Panc1 (cell line): Measurements from ENCODE around the gene KXD1. TPM values are rescaled to one million over a fixed set of nuclear protein-coding genes. Genes with fewer than 3 reads are reported as not detected.

Source experiments
- ATAC-seq: fragments of 200-7000 bp; cut with Tn5 transposase; 2 replicates; pipeline ENCODE4 v1.9.1; 2020; ENCODE audit warnings: mild to moderate bottlenecking, moderate library complexity
- BruUV-seq: library from RNA; stranded (reverse); fragments of 400-500 nt; replicated peaks from 2 replicates; lab custom pipeline; 2021; lab: Mats Ljungman, UMichigan
- CTCF ChIA-PET: fragments of 300-600 bp; sonication (Branson Sonifier 250); formaldehyde crosslinking; loops from one replicate; lab custom pipeline; 2022; ENCODE audit warnings: antibody characterized with exemption; lab: Charles Lee
- POLR2A ChIA-PET: fragments of 300-600 bp; sonication (Branson Sonifier 250); formaldehyde crosslinking; loops from one replicate; lab custom pipeline; 2022; ENCODE audit warnings: antibody characterized with exemption; lab: Charles Lee
- DNase-seq: peaks from one replicate; pipeline ENCODE4 v3.0.0-alpha.2; 2010; ENCODE audit warnings: low read depth, low spot score
- H3K27ac ChIP-seq: 2 replicates; pipeline ENCODE4 v1.5.1; 2011; ENCODE audit warnings: mild to moderate bottlenecking, low read length, inconsistent platforms
- H3K27me3 ChIP-seq: fragments of 200-500 bp; sonication (Bioruptor generic); 2 replicates; pipeline ENCODE4 v1.6.0; 2014; ENCODE audit warnings: low read length, inconsistent platforms; ENCODE audit not compliant: control insufficient read depth, insufficient read depth
- H3K36me3 ChIP-seq: fragments of 200-500 bp; sonication (Bioruptor generic); 2 replicates; pipeline ENCODE4 v1.5.1; 2014; ENCODE audit warnings: inconsistent platforms, mild to moderate bottlenecking, low read length, moderate library complexity; ENCODE audit not compliant: control insufficient read depth, insufficient read depth
- H3K4me1 ChIP-seq: 2 replicates; pipeline ENCODE4 v1.5.1; 2011; ENCODE audit warnings: inconsistent platforms, mild to moderate bottlenecking, low read length, moderate library complexity; ENCODE audit not compliant: control insufficient read depth, insufficient read depth
- H3K4me3 ChIP-seq, 2 experiments: 2 replicates each; pipeline ENCODE4 v1.5.1; 2011 to 2012; ENCODE audit warnings: low read depth in 2 of 2, low read length in 2 of 2, mild to moderate bottlenecking in 2 of 2, inconsistent platforms in 1 of 2, moderate library complexity in 1 of 2
- H3K9me3 ChIP-seq: fragments of 200-500 bp; sonication (Bioruptor generic); 2 replicates; pipeline ENCODE4 v1.5.1; 2014; ENCODE audit warnings: low read depth, mild to moderate bottlenecking, inconsistent platforms, low read length, moderate library complexity; ENCODE audit not compliant: control insufficient read depth, insufficient read depth
- CTCF ChIP-seq: fragments of 450-650 bp; IDR thresholded peaks from 2 replicates; pipeline ENCODE4 v1.5.1; 2017; ENCODE audit warnings: mild to moderate bottlenecking
- POLR2AphosphoS5 ChIP-seq: IDR thresholded peaks from 2 replicates; pipeline ENCODE4 v1.6.1; 2012; ENCODE audit warnings: mild to moderate bottlenecking, low read depth, low read length, moderate library complexity
- REST ChIP-seq, 2 experiments: IDR thresholded peaks; 2 replicates each; pipeline ENCODE4 v1.6.1; 2011 to 2012; ENCODE audit warnings: low read depth in 2 of 2, control low read depth in 1 of 2, low read length in 1 of 2, mild to moderate bottlenecking in 1 of 2, moderate library complexity in 1 of 2; ENCODE audit not compliant: insufficient read depth in 1 of 2
- SIN3A ChIP-seq: IDR thresholded peaks from 2 replicates; pipeline ENCODE4 v1.6.1; 2012; ENCODE audit warnings: low read depth, mild to moderate bottlenecking, low read length, moderate library complexity, borderline replicate concordance; ENCODE audit not compliant: insufficient read depth
- TCF7L2 ChIP-seq: IDR thresholded peaks from 2 replicates; pipeline ENCODE4 v1.6.1; 2011; ENCODE audit warnings: mild to moderate bottlenecking, low read depth, low read length, inconsistent platforms
- in situ Hi-C: cut with HindIII; loops from 2 replicates; pipeline ENCODE4 v1.10.0; 2016; ENCODE audit warnings: low sequenced_read_pairs, low pct_unique_long_range_greater_than_20kb
- intact Hi-C: fragments of 100-400 bp; cut with micrococcal nuclease; formaldehyde crosslinking; loops from one replicate; pipeline ENCODE4 v1.10.0; 2022; ENCODE audit not compliant: unreplicated experiment
- total RNA-seq: library from RNA; stranded (reverse); gene quantifications from one replicate; pipeline ENCODE4 v1.2.1, GENCODE V29; 2021; ENCODE audit not compliant: unreplicated experiment

KXD1 gene
- total RNA-seq, 1 experiment from 2014 or later: 106 TPM

DNA sequence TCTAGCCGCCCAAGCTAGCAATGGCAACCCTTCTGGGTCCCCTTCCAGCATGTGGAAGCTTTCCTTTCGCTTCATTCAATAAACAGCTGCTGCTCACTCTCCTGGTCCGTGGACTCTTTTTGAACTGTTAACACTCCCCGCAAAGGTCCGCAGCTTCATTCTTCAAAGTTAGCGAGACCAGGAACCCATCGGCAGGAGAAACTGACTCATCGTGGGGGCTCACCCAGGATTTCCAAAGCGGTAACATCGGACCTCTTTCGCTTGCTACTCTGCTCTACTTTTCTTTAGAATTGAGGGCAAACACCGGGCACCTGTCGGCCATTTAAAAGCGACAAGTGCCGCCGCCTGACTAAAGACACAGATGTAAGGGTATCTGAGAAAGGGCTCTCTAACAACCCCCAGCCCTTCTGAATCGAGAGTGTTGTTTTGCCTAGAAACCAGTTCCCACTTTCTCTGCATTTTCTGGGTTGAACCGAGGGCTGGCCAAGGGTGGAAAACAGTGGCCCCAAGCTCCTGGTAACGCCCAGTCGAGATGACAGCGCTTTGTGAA, 19.8 kb downstream of the KXD1 start:
- no TSS peak for BruUV-seq
- intact Hi-C loops: no loop called here
- in situ Hi-C loops: no loop called here
- POLR2A ChIA-PET: no interaction called here
- H3K36me3 ChIP-seq: no peaks in the 10 kb centered on the region
- TF ChIP-seq TCF7L2: no peak
- no peak for TF ChIP-seq REST (IDR thresholded peaks at IDR 0.05; ENCODE audit: insufficient read depth in 1 of 2, low read depth in 2 of 2, low read length in 1 of 2)
- no peak for TF ChIP-seq POLR2AphosphoS5
- TF ChIP-seq CTCF: no peak
- TF ChIP-seq SIN3A: no peak
- peaks cover 7% of the 10 kb centered on the region for H3K4me1 ChIP-seq
- CTCF ChIA-PET: no interaction called here
- ATAC-seq (no peak), DNase-seq (no peak)
- H3K4me3 ChIP-seq: no peak overlapping the region
- no peaks in the 10 kb centered on the region for H3K27me3 ChIP-seq
- H3K9me3 ChIP-seq: no peaks in the 10 kb centered on the region
- no peak overlapping the region for H3K27ac ChIP-seq

- Histone ChIP-seq H3K27me3 (no peaks in the 10 kb centered on the region), H3K36me3 (no peaks in the 10 kb centered on the region), H3K4me3 (no peak overlapping the region), H3K4me1 (no peaks in the 10 kb centered on the region), H3K27ac (no peak overlapping the region), H3K9me3 (no peaks in the 10 kb centered on the region)
- TF ChIP-seq REST (IDR thresholded peaks at IDR 0.05; ENCODE audit: insufficient read depth in 1 of 2, low read depth in 2 of 2, low read length in 1 of 2): no peak
- no peak for TF ChIP-seq TCF7L2
- TF ChIP-seq SIN3A: no peak
- TF ChIP-seq CTCF: no peak
- no peak for TF ChIP-seq POLR2AphosphoS5
- ChIA-PET POLR2A (no interaction called here), CTCF (interaction anchor here (1.0 kb wide), 1 partner anchor 9 kb away, joined by 5 read pairs; the partner anchor contains the start of gene REX1BD)
- intact Hi-C loops: no loop called here
- ATAC-seq (no peak), DNase-seq (no peak)
- BruUV-seq: no TSS peak
- in situ Hi-C loops: no loop called here
These were observed 22.6 kb downstream of the KXD1 start for GRCh38 chr19:18580311-18580710.
